ENCODE measurements around the gene HRAS.

HRAS gene

GRCh38 chr11:537622-538430, 2.5 kb upstream of the HRAS start:
- DNase-seq (ENCODE audit: insufficient read length, low spot score) (no peak), FAIRE-seq (no peak)
- no peak for TF ChIP-seq POLR2A (IDR thresholded peaks at IDR 0.05; ENCODE audit: low read depth, low read length)

- TF ChIP-seq POLR2A (IDR thresholded peaks at IDR 0.05; ENCODE audit: low read depth, low read length): no peak
- DNase-seq (ENCODE audit: insufficient read length, low spot score) (no peak), FAIRE-seq (no peak)
These were observed 1.7 kb upstream of the HRAS start, which contains the start of gene LRRC56 for GRCh38 chr11:536841-537621. LRRC56 (plus strand) TSS chr11:537527; CDS start chr11:540685, 3,158 bp downstream.

DNA sequence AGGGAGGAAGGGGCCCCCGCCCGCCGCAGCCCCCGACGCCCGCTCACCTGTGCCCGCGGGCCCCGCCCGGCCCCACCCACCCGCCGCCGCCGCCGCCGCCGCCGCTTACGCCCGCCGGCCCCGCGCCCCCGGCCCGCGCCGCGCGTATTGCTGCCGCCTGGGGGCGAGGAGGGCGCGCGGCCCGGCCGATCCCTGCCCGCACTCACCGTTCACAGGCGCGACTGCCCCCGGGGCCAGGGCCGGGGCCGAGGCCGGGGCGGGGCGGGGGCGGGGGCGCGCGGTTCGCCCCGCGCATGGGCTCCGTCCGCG, 212 bp downstream of the HRAS start:
- DNase-seq (ENCODE audit: insufficient read length, low spot score) (no peak), FAIRE-seq (no peak)
- TF ChIP-seq POLR2A (IDR thresholded peaks at IDR 0.05; ENCODE audit: low read depth, low read length): no peak

GRCh38 chr11:534396-535209, 773 bp downstream of the HRAS start:
- no peak for FAIRE-seq
- DNase-seq (ENCODE audit: insufficient read length, low spot score): no peak
- TF ChIP-seq POLR2A (IDR thresholded peaks at IDR 0.05; ENCODE audit: low read depth, low read length): 0 out of 2 replicates have a peak, but pooled peaks have one; percentile 13

GRCh38 chr11:533586-534395, 1.6 kb downstream of the HRAS start:
- no peak for DNase-seq (ENCODE audit: insufficient read length, low spot score)
- FAIRE-seq: no peak
- no peak for TF ChIP-seq POLR2A (IDR thresholded peaks at IDR 0.05; ENCODE audit: low read depth, low read length)

GRCh38 chr11:532986-533585, 2.3 kb downstream of the HRAS start:
- DNase-seq (ENCODE audit: insufficient read length, low spot score) (no peak), FAIRE-seq (no peak)
- no peak for TF ChIP-seq POLR2A (IDR thresholded peaks at IDR 0.05; ENCODE audit: low read depth, low read length)

- TF ChIP-seq POLR2A (IDR thresholded peaks at IDR 0.05; ENCODE audit: low read depth, low read length): no peak
- FAIRE-seq: no peak
- DNase-seq (ENCODE audit: insufficient read length, low spot score): no peak
These were observed 2.8 kb downstream of the HRAS start for GRCh38 chr11:532527-532985.

DNA sequence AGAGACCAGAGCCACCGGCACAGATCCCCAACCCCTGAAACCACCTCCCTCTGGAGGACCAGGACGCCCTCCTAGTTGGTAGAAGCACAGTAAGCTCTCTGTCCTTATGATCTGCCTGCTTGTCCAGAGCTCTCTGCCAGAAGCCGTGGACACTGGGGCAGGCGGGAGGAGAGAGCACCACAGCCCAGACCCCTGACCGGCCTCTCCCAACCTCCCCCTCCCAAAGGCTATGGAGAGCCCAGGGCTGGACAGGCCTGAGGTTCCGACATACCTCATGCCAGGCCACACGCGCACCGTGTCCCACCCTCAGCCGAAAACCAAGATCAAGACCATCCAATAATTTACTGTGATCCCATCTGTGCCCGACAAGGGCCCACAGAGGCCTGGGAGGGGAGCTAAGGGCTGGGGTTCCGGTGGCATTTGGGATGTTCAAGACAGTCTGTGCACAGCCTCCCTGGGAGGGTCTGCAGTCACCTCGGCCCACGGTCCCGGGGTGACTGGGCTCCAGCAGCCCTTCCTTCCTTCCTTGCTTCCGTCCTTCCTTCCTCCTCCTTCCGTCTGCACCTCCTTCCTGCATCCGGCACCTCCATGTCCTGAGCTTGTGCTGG, 3.4 kb downstream of the HRAS start:
- TF ChIP-seq POLR2A (IDR thresholded peaks at IDR 0.05; ENCODE audit: low read depth, low read length): no peak
- DNase-seq (ENCODE audit: insufficient read length, low spot score) (no peak), FAIRE-seq (no peak)

DNA sequence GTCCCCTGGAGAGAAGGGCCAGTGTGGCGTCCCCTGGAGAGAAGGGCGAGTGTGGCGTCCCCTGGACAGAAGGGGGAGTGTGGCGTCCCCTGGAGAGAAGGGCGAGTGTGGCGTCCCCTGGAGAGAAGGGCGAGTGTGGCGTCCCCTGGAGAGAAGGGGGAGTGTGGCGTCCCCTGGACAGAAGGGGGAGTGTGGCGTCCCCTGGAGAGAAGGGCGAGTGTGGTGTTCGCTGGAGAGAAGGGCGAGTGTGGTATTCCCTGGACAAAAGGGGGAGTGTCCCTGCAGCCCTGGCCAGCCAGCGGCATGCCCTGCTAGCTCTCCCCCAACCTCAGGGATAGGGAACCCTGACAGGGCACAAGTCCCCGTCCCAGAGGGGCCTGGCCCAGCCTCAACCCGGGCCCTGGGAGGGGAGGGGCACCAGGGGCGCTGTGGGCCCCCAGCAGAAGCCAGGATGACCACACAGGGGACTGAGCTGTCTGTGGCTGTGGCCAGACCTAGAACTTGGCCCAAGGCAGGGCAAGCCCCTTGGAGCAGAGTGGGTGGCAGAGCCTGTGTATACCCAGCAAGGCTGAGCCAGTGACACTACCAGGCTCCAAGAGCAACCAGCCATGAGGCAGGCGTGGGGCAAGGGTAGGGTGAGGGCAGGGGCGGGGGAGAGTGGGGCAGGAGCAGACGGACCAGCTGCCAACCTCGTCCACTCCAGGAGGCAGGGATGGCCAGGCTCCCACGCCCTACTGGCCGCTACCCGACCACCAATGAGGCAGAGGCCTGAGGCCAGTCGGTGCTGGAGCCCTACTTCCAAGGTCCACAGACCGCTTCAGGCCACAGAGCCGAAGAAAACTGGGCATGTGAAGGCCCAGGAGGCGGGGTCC, 4.2 kb downstream of the HRAS start:
- DNase-seq (ENCODE audit: insufficient read length, low spot score) (no peak), FAIRE-seq (no peak)
- TF ChIP-seq POLR2A (IDR thresholded peaks at IDR 0.05; ENCODE audit: low read depth, low read length): no peak

GRCh38 chr11:529728-530411, 5.5 kb downstream of the HRAS start:
- DNase-seq (ENCODE audit: insufficient read length, low spot score) (no peak), FAIRE-seq (no peak)
- no peak for TF ChIP-seq POLR2A (IDR thresholded peaks at IDR 0.05; ENCODE audit: low read depth, low read length)

Measured in H54 (cell line).